ENCODE measurements around the gene BCAS3.
A peak's percentile ranks its signal among the peaks of the same experiment; 100 is the strongest.

The BCAS3 gene

GRCh38 chr17:61054436-61054835 lies 376.8 kb downstream of the BCAS3 start:
- no peak for DNase-seq (ENCODE audit: low read depth)
- no peak overlapping the region for H3K4me3 ChIP-seq (ENCODE audit: low read depth, low read length)
- no peak for TF ChIP-seq CTCF (IDR thresholded peaks at IDR 0.05; ENCODE audit: insufficient read depth, low read depth, low read length, missing control alignments)

- no peak for TF ChIP-seq CTCF (IDR thresholded peaks at IDR 0.05; ENCODE audit: insufficient read depth, low read depth, low read length, missing control alignments)
- no peak overlapping the region for H3K4me3 ChIP-seq (ENCODE audit: low read depth, low read length)
- DNase-seq (ENCODE audit: low read depth), result peak; percentile 4
Observed at GRCh38 chr17:61057257-61057656, 379.6 kb downstream of the BCAS3 start.

- H3K4me3 ChIP-seq (ENCODE audit: low read depth, low read length), result no peak overlapping the region
- TF ChIP-seq CTCF (IDR thresholded peaks at IDR 0.05; ENCODE audit: insufficient read depth, low read depth, low read length, missing control alignments), result no peak
- DNase-seq (ENCODE audit: low read depth), result no peak
Observed at GRCh38 chr17:61058066-61058465, 380.4 kb downstream of the BCAS3 start.

- no peak overlapping the region for H3K4me3 ChIP-seq (ENCODE audit: low read depth, low read length)
- no peak for DNase-seq (ENCODE audit: low read depth)
- TF ChIP-seq CTCF (IDR thresholded peaks at IDR 0.05; ENCODE audit: insufficient read depth, low read depth, low read length, missing control alignments), result no peak
Observed at GRCh38 chr17:61063528-61063927, 385.9 kb downstream of the BCAS3 start.

- TF ChIP-seq CTCF (IDR thresholded peaks at IDR 0.05; ENCODE audit: insufficient read depth, low read depth, low read length, missing control alignments), result no peak
- H3K4me3 ChIP-seq (ENCODE audit: low read depth, low read length), result no peak overlapping the region
- DNase-seq (ENCODE audit: low read depth), result no peak
Observed at GRCh38 chr17:61064087-61064951, 386.7 kb downstream of the BCAS3 start.

GRCh38 chr17:61065263-61065773 lies 387.7 kb downstream of the BCAS3 start:
- no peak overlapping the region for H3K4me3 ChIP-seq (ENCODE audit: low read depth, low read length)
- no peak for DNase-seq (ENCODE audit: low read depth)
- no peak for TF ChIP-seq CTCF (IDR thresholded peaks at IDR 0.05; ENCODE audit: insufficient read depth, low read depth, low read length, missing control alignments)

Data from GM12865 (cell line).